GM21447 (cell line): ENCODE measurements around the gene GOLGA3.
"Not testable (repeated sequence)": the region's sequence is repeated elsewhere in the genome, so short reads cannot be mapped to it uniquely, and the experiment has no call there.

Experiments used
- ATAC-seq: cut with Tn5 transposase; IDR thresholded peaks from one replicate; pipeline ENCODE4 v1.9.1; 2021; ENCODE audit not compliant: unreplicated experiment

GOLGA3 gene

DNA sequence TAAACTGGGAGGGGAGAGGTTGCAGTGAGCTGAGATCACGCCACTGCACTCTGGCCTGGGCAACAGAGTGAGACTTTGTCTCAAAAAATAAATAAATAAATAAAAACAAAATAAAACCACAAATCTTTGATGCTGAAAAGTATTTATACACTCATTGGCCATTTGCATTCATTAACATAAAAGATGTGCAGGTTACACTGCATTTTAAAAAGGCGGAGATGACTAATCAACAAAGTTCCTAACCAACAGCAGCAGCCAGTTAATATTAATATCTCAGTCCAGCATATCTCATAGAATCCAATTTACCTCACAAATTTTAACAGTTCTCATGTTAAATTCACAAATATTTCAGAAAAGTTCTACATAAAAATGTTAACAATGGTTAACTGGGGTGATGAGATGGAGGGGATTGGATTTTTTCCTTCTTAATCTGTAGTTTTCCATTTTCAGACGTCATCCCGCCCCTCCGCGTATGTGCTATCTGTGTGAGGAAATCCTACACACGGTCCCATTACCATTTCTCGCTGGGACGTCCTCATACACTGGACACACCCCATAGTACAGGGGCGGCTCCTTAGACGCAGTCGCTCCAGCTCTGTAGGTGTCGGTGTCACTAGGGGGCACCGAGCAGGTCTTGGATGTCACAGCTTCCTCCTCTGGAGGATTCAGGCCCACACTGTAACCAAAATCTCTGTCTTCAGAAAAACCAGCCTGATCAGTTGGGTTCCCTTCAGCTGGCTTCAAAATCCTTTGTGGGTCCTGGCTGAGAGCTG lies 74.3 kb downstream of the GOLGA3 start:
- ATAC-seq: no peak

GRCh38 chr12:132753670-132754069 lies 75.0 kb downstream of the GOLGA3 start:
- not testable (repeated sequence) for ATAC-seq

DNA sequence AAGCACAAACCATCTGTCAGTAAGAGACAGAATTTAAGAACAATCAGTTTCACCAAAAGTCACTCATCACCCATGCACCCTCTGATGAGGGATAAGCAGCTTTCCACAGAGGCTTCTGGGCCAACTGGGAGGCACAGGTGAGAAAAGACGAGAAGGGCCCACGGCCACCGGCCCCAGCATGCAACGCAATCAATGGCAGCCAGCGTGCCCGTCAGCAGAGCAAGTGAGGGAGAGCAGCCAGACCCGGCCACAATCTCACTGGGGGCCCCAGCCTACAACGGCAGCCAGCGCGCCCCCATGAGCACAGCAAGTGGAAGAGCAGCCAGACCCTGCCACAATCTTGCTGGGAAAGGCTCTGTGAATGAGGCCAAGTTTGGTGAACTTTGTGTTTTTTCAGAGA lies 80.3 kb downstream of the GOLGA3 start:
- ATAC-seq: no peak

DNA sequence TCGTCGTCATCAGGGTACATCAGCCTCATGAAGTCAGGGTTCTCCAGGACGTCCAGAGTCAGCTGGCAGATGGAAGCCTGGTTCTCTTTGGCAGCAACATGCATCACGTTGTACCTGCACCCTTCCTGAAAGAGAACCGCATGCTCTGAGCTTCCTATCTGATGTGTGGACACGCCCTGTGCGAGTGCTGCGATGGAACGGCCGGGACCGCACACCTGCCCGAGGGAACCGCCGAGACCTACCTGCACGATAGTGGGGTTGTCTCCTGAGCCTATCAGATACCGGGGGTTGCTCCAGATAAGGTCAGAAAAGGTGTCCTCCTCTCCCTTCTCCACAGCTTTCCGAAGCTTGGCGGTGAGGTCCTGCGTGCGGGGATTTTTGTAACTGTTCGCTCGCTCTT lies 80.8 kb downstream of the GOLGA3 start:
- no peak for ATAC-seq

DNA sequence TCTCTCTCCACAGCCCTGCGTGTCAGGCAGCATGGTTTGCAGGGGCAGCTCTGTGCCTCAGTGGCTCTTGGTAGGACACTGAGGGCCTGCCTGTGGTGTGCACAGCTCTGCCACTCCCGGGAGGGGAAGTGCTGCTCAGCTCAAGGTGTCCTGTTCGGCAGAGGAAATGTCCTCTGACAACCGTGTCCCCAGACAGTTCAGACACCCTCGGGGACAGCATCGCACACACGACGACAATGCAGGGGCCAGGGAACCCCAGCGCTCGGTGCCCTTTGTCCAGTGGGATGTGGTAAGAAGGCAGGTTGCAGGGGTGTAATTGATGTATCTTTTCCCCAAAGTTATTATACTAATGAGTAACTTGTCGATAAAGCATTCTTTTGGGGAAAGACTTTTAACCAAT lies 81.3 kb downstream of the GOLGA3 start:
- ATAC-seq: no peak

DNA sequence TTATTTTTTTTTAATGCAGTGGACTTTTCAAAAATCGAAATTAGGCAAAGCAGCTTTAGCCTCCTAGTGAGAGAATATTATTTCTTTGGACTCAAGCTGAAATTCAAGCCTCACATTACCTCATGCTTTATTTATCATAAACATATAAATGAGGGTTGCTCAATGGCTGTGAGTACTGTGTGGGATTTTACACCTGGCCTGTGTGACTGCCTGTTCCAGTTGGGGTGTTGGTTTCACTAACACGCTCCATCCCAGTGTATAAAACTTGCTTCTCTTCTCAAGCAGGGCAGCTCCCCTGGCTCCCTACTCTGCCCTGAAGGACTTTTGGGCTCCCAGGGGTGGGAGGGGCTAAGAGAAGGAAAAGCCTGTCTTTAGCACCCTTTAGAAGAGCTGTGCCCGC lies 82.1 kb downstream of the GOLGA3 start:
- ATAC-seq: no peak

DNA sequence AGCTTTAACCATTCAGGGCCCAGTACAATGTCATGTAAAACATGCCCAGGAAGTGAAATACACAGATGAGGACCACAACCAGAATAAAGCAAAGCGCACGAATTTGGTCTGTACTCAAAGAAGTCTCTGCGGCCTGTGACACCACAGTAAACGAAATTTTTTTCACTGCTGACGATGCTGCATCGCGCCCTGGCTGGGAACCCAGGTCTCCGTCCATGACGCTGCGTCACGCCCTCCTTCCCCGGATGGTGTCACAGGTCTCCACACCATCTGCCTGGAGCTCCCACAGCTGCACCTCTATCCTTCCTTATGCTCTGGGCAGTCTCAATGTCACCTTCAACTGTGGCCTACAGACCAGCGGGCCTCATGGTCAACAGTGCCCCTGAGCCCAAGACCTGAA lies 84.8 kb downstream of the GOLGA3 start:
- no peak for ATAC-seq

GRCh38 chr12:132741620-132742019 lies 87.0 kb downstream of the GOLGA3 start:
- ATAC-seq: no peak

- ATAC-seq: no peak
Observed at GRCh38 chr12:132740652-132741051, 88.0 kb downstream of the GOLGA3 start.

DNA sequence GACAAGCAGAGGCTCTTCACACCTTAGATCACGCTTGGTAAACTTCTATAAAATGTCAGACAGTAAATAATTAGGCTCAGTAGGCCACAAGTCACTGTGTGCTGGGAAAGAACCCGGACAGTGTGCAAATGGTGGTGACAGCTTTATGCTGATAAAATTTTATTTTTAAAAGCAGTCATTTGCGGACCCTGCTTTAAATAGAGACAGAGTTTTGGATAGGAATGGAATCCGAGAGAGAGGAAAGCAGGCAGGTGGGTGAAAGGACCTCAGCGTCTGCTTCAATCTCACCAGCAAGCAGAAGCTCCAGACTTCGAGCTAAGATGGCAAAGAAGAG lies 88.4 kb downstream of the GOLGA3 start:
- ATAC-seq: no peak

- no peak for ATAC-seq
Observed at GRCh38 chr12:132739600-132740312, 88.9 kb downstream of the GOLGA3 start.

- no peak for ATAC-seq
Observed at GRCh38 chr12:132736913-132737312, 91.8 kb downstream of the GOLGA3 start.

DNA sequence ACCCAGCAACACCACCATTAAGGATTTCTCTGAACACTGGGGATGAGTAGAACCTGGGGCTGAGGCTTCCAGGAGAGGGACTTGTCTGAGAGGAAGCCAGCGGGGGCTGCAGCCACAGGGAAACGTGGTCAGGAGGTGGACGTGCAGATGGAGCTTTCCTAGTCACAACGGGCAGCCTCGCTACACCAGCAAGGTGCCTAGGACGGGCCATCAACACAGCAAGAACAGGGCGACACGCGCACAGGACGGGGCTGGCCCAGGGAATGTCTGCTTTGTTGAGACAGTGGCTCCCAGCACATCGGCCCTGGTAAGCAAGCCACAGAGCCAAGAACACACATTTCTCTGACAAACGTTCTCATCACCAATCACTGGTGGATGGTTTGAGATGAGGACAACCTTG lies 92.3 kb downstream of the GOLGA3 start:
- ATAC-seq: no peak

DNA sequence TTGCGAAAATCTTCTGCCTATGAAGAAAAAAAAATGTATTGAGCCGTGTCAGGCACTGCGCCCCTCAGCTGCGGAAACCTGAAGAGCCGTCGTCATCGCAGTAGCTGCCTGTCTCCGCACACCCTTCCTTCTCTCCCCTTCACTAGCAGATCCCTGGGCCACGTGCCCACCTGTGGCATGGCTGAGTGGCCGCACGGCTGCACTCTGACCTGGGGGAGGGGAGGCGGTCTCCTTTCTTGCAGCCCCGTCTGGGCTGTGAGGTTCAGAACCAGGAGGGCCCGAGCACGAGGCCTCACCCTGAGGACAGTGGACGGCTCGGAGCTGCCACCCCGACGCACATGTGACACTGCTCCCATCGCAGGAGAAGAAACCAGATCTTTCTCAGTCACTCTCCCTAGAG lies 93.2 kb downstream of the GOLGA3 start:
- ATAC-seq: no peak

DNA sequence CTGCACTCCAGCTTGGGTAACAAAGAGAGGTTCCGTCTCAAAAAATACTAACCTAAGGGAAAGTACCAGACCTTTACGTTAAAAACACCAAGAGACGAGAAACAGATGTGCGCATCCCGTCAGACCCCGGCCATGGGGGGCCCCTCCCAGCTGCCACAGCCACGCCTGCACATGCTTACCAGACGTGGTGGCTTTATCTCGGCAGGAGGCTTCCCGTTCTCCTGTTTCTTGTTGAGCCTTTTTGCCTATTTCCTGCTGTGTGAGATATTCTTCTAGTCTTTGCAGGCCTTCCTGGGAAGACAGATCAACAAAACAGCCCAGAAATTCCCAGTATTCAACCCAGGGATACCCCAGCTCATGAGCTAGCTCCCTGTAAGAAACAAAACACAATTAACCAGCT lies 94.5 kb downstream of the GOLGA3 start:
- no peak for ATAC-seq

DNA sequence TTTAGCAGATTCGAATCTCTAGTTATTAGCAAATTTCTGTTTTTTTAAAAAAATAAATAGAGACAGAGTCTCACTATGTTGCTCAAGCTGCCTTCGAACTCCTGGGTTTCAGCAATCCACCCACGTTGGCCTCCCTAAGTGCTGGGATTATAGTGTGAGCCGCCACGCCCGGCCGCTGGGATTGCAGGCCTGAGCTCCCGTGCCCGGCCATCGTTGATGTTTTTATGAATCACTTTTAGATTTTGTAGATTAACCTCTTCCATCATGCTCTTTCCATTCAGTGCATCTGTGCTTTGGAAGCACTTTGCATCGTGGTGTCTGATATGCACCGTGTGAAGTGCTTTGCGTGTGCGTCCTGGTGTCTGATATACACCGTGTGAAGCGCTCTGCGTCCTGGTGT lies 97.1 kb downstream of the GOLGA3 start:
- ATAC-seq: no peak

DNA sequence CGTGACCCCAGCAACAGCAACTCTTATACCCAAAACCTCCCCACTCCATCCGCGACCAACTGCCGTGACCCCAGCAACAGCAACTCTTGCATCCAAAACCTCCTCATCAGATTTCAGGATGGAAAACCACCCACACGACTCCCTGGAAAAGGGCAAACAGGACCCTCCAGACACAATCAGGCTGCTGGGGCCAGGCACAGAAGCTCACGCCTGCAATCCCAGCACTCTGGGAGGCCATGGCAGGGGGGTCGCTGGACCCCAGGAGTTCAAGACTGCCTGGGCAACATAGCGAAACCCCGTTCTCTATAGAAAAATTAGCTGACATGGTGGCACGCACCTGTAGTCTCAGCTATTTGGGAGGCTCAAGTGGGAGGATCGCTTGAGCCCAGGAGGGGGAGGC lies 98.3 kb downstream of the GOLGA3 start:
- no peak for ATAC-seq

GRCh38 chr12:132729541-132730320 lies 98.9 kb downstream of the GOLGA3 start:
- ATAC-seq: no peak

DNA sequence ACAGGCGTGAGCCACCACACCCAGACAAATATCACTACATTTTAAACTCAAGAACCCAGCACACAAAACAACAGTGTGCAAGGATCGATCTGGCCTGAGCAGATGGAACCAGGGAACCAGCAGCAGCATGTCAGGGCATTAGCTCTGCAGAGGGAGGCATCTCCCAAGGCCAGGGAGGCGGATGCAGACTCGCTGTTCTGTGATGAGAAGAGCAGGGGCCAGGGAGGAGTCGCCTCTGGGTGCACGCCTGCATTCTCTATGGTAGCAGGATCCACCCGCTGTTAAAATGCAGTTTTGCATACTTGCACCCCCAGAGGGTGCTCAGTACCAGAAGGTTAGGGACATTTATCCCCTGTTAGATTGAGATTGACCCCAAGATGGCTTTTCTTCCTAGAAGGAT lies 100.2 kb downstream of the GOLGA3 start:
- ATAC-seq: no peak

- ATAC-seq: no peak
Observed at GRCh38 chr12:132727091-132727794, 101.4 kb downstream of the GOLGA3 start.

DNA sequence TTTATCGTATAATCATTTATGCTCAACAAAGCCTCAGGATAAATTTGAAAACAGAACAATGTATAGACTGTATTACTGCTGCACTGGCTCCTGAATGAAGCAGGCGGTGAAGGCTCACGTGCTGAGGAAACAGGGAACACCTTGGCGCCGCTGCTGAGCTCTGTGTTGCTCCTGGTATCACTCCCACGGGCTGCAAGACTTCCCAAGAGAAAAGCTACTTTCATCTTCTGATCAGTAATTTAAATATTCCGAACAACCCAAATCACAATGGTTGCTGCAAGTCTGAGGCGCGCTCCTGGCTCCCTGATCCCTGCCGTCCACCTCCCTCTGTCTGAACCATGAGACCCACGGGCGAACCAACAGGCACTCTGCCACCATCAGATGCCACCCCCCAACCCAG lies 102.3 kb downstream of the GOLGA3 start:
- ATAC-seq: no peak
